Keratinocyte (primary cell): ENCODE results near the gene GLCE. TPM values are rescaled to one million over a fixed set of nuclear protein-coding genes. Genes with fewer than 3 reads are reported as not detected.

Experiments
- DNase-seq: peaks from one replicate; pipeline ENCODE4 v3.0.0-alpha.2; 2011; ENCODE audit warnings: low read depth, missing footprints, low spot score
- FAIRE-seq: peaks from 2 replicates; lab custom pipeline; 2011; peaks lifted over from hg19 to GRCh38; lab: Jason Lieb, UNC
- H2AFZ ChIP-seq: 2 replicates; pipeline ENCODE4 v1.6.0; 2012; ENCODE audit warnings: low read length, control low read depth, inconsistent platforms; ENCODE audit not compliant: control insufficient read depth
- H3K27ac ChIP-seq: 2 replicates; pipeline ENCODE4 v1.5.1; 2011; ENCODE audit warnings: low read length; ENCODE audit not compliant: control insufficient read depth, insufficient read depth
- H3K27me3 ChIP-seq: 3 replicates; pipeline ENCODE4 v1.6.0; 2011; ENCODE audit warnings: low read length; ENCODE audit not compliant: control insufficient read depth, insufficient read depth; ENCODE audit errors: extremely low read depth
- H3K36me3 ChIP-seq, 2 experiments: 2 replicates in 1 of 2; 3 replicates in 1 of 2; pipeline ENCODE4 v1.5.1; 2011; ENCODE audit warnings: low read length in 2 of 2, mild to moderate bottlenecking in 1 of 2; ENCODE audit not compliant: control insufficient read depth in 2 of 2, insufficient read depth in 2 of 2; ENCODE audit errors: extremely low read depth in 1 of 2
- H3K4me1 ChIP-seq: 3 replicates; pipeline ENCODE4 v1.5.1; 2011; ENCODE audit warnings: low read length; ENCODE audit not compliant: control insufficient read depth, insufficient read depth; ENCODE audit errors: extremely low read depth
- H3K4me2 ChIP-seq: 3 replicates; pipeline ENCODE4 v1.6.0; 2011; ENCODE audit warnings: low read depth, low read length; ENCODE audit not compliant: control insufficient read depth, insufficient read depth; ENCODE audit errors: extremely low read depth
- H3K4me3 ChIP-seq, 3 experiments: fragments of 200-600 bp in 1 of 3; sonication (generic) in 1 of 3; 2 replicates in 2 of 3; 3 replicates in 1 of 3; pipeline ENCODE4 v1.5.1; 2011 to 2016; ENCODE audit warnings: low read length in 3 of 3, mild to moderate bottlenecking in 3 of 3, control low read depth in 2 of 3, inconsistent platforms in 1 of 3, low read depth in 1 of 3, mixed read lengths in 1 of 3, mixed run types in 1 of 3, moderate library complexity in 1 of 3; ENCODE audit not compliant: control insufficient read depth in 2 of 3, insufficient read depth in 2 of 3; ENCODE audit errors: extremely low read depth in 1 of 3
- H3K79me2 ChIP-seq: 2 replicates; pipeline ENCODE4 v1.6.0; 2012; ENCODE audit warnings: low read length; ENCODE audit not compliant: control insufficient read depth, insufficient read depth
- H3K9ac ChIP-seq: 3 replicates; pipeline ENCODE4 v1.6.0; 2011; ENCODE audit warnings: low read length; ENCODE audit not compliant: control insufficient read depth, insufficient read depth; ENCODE audit errors: extremely low read depth
- H3K9me1 ChIP-seq: 3 replicates; pipeline ENCODE4 v1.6.0; 2011; ENCODE audit warnings: low read length; ENCODE audit not compliant: control insufficient read depth, insufficient read depth; ENCODE audit errors: extremely low read depth
- H3K9me3 ChIP-seq: 2 replicates; pipeline ENCODE4 v1.5.1; 2012; ENCODE audit warnings: low read depth, low read length; ENCODE audit not compliant: control insufficient read depth
- H4K20me1 ChIP-seq: 3 replicates; pipeline ENCODE4 v1.6.0; 2011; ENCODE audit warnings: low read length; ENCODE audit not compliant: control insufficient read depth, insufficient read depth; ENCODE audit errors: extremely low read depth
- CTCF ChIP-seq, 3 experiments: IDR thresholded peaks in 1 of 3; conservative IDR thresholded peaks in 1 of 3; optimal IDR thresholded peaks in 1 of 3; 2 replicates in 2 of 3; 3 replicates in 1 of 3; pipeline versions ENCODE3 to v1.5.1; 2011; ENCODE audit warnings: low read length in 3 of 3, mild to moderate bottlenecking in 3 of 3, moderate library complexity in 2 of 3, control low read depth in 1 of 3, inconsistent platforms in 1 of 3; ENCODE audit not compliant: insufficient read depth in 2 of 3; ENCODE audit errors: extremely low read depth in 1 of 3
- EZH2 ChIP-seq: IDR thresholded peaks from one replicate; pipeline ENCODE4 v1.6.1; 2012; ENCODE audit warnings: inconsistent platforms, mild to moderate bottlenecking, low read length, moderate library complexity
- dilution Hi-C: fragments of 300-500 bp; cut with MboI; formaldehyde crosslinking; loops from one replicate; pipeline ENCODE4 v1.7.0; 2020; ENCODE audit warnings: low sequenced_read_pairs; ENCODE audit not compliant: extremely low pct_ligation_motif_present
- polyA plus RNA-seq, 5 experiments: library from polyadenylated mRNA; depleted of rRNA in 3 of 5; stranded (reverse) in 3 of 5; stranded (forward) in 1 of 5; unstranded in 1 of 5; fragments of >200 nt; gene quantifications; 1 replicate in 1 of 5; 2 replicates in 3 of 5; 3 replicates in 1 of 5; pipeline versions ENCODE4 v1.2.1 to v1.2.3, GENCODE V29; 2011 to 2012; ENCODE audit warnings: missing spikeins in 2 of 5, low read depth in 1 of 5, low replicate concordance in 1 of 5

Gene GLCE
- polyA plus RNA-seq, 1 donor (not counting 4 experiments of a cell fraction or from before 2014, with no cell fraction given), result 16.3 TPM

- no peak overlapping the region for H3K4me3 ChIP-seq
- no peak overlapping the region for H3K4me2 ChIP-seq
- no peaks in the 10 kb centered on the region for H3K4me1 ChIP-seq
- H2AFZ ChIP-seq, result no peak overlapping the region
- no peaks in the 10 kb centered on the region for H3K79me2 ChIP-seq
- H3K27ac ChIP-seq, result no peak overlapping the region
- no peaks in the 10 kb centered on the region for H3K9me3 ChIP-seq
- FAIRE-seq, result no peak
- H3K36me3 ChIP-seq, result no peaks in the 10 kb centered on the region
- peaks cover 19% of the 10 kb centered on the region for H3K27me3 ChIP-seq
- H3K9ac ChIP-seq, result no peak overlapping the region
- no peaks in the 10 kb centered on the region for H3K9me1 ChIP-seq
- no peak for TF ChIP-seq CTCF (optimal IDR thresholded peaks at IDR 0.05 in 1 of 3, IDR thresholded peaks at IDR 0.05 in 1 of 3, conservative IDR thresholded peaks at IDR 0.05 in 1 of 3; ENCODE audit: extremely low read depth in 1 of 3, insufficient read depth in 2 of 3, low read length in 3 of 3)
- TF ChIP-seq EZH2, result no peak
- H4K20me1 ChIP-seq, result no peaks in the 10 kb centered on the region
- dilution Hi-C loops, result no loop called here
- no peak for DNase-seq
Observed at GRCh38 chr15:69320977-69321554, 160.6 kb downstream of the GLCE start.

Other genes with a start within 250 kb of the GLCE start
- gene SPESP1, start 230.1 kb upstream of the GLCE start, polyA plus RNA-seq, result 3.8 to 6.1 TPM (median 5.3 TPM) in 3 replicates
- 0.09 to 0.18 TPM (median 0.16 TPM) in 3 replicates for gene NOX5, start 145.9 kb upstream of the GLCE start, polyA plus RNA-seq
- gene PAQR5, start 138.3 kb downstream of the GLCE start, polyA plus RNA-seq, result 0.06 to 0.30 TPM (median 0.30 TPM) in 3 replicates